Activated CD4-positive, alpha-beta T cell treated with anti-CD3 and anti-CD28 coated beads, Interleukin-2, amount 10 ng/mL, durations not matched to agents 7 days and 5 days (primary cell): ENCODE data around the gene LDHD. TPM values are rescaled to one million over a fixed set of nuclear protein-coding genes. Genes with fewer than 3 reads are reported as not detected.

Source experiments
- CTCF ChIA-PET: fragments of 350-600 bp; sonication (Branson Sonifier 250); formaldehyde crosslinking; loops from one replicate; lab custom pipeline; 2021; ENCODE audit warnings: antibody characterized with exemption; lab: Charles Lee
- POLR2A ChIA-PET: fragments of 350-600 bp; sonication (Branson Sonifier 250); formaldehyde crosslinking; loops from one replicate; lab custom pipeline; 2021; ENCODE audit warnings: antibody characterized with exemption; lab: Charles Lee
- DNase-seq: peaks from one replicate; pipeline ENCODE4 v3.0.0-alpha.2; 2020
- H3K27ac Mint-ChIP-seq: one replicate; pipeline ENCODE4 v1.8.0; 2021; ENCODE audit warnings: mild to moderate bottlenecking, moderate library complexity, mixed read lengths
- H3K27me3 Mint-ChIP-seq: one replicate; pipeline ENCODE4 v1.8.0; 2021; ENCODE audit warnings: mixed read lengths
- H3K36me3 Mint-ChIP-seq: one replicate; pipeline ENCODE4 v1.8.0; 2021; ENCODE audit warnings: low read depth, mixed read lengths
- H3K4me1 Mint-ChIP-seq: one replicate; pipeline ENCODE4 v1.8.0; 2021; ENCODE audit warnings: mixed read lengths
- H3K4me3 Mint-ChIP-seq: one replicate; pipeline ENCODE4 v1.8.0; 2021; ENCODE audit warnings: mild to moderate bottlenecking, moderate library complexity, mixed read lengths
- H3K9me3 Mint-ChIP-seq: one replicate; pipeline ENCODE4 v1.8.0; 2021; ENCODE audit warnings: mixed read lengths
- total RNA-seq, 2 experiments: library from RNA; stranded (reverse); gene quantifications; one replicate each; pipeline ENCODE4 v1.2.3, GENCODE V29; 2021

Gene LDHD
- total RNA-seq, 2 experiments from 2014 or later, result 0.20 TPM; not detected in 1

- CTCF ChIA-PET, result interaction anchor here (0.5 to 1.5 kb wide), 3 partner anchors 13 to 116 kb away, joined by 4 to 6 read pairs (median 5); no protein-coding TSS in a partner anchor
- Mint-ChIP-seq H3K27me3 (no peaks in the 10 kb centered on the region), H3K27ac (no peak overlapping the region)
Measured at GRCh38 chr16:75083813-75084212, 32.8 kb downstream of the LDHD start.

GRCh38 chr16:75081179-75081859 lies 35.3 kb downstream of the LDHD start:
- ChIA-PET CTCF (interaction anchor here (2.1 kb wide), 1 partner anchor 9 kb away, joined by 9 read pairs; no protein-coding TSS in a partner anchor), POLR2A (no interaction called here)
- no peak for DNase-seq
- no peaks in the 10 kb centered on the region for H3K27me3 Mint-ChIP-seq
- H3K9me3 Mint-ChIP-seq, result peaks cover 3% of the 10 kb centered on the region
- H3K4me3 Mint-ChIP-seq, result no peak overlapping the region
- H3K36me3 Mint-ChIP-seq, result peaks cover 10% of the 10 kb centered on the region
- H3K4me1 Mint-ChIP-seq, result peaks cover 21% of the 10 kb centered on the region
- H3K27ac Mint-ChIP-seq, result no peak overlapping the region

More at GRCh38 chr16:75083813-75084212, 32.8 kb downstream of the LDHD start:
- POLR2A ChIA-PET, result no interaction called here
- Mint-ChIP-seq H3K4me3 (no peak overlapping the region), H3K9me3 (no peaks in the 10 kb centered on the region), H3K36me3 (peaks cover 7% of the 10 kb centered on the region), H3K4me1 (peaks cover 15% of the 10 kb centered on the region)
- no peak for DNase-seq

GRCh38 chr16:75080205-75081029 lies 36.2 kb downstream of the LDHD start:
- ChIA-PET CTCF (interaction anchor here (0.8 to 1.4 kb wide), 2 partner anchors 14 to 31 kb away, joined by 4 read pairs; no protein-coding TSS in a partner anchor), POLR2A (no interaction called here)
- DNase-seq, result no peak
- Mint-ChIP-seq H3K27me3 (no peaks in the 10 kb centered on the region), H3K9me3 (peaks cover 3% of the 10 kb centered on the region), H3K27ac (no peak overlapping the region), H3K4me1 (peaks cover 29% of the 10 kb centered on the region), H3K36me3 (peaks cover 11% of the 10 kb centered on the region), H3K4me3 (no peak overlapping the region)

GRCh38 chr16:75079346-75079926 lies 37.1 kb downstream of the LDHD start:
- Mint-ChIP-seq H3K36me3 (peaks cover 11% of the 10 kb centered on the region), H3K27ac (no peak overlapping the region), H3K27me3 (no peaks in the 10 kb centered on the region), H3K9me3 (peaks cover 3% of the 10 kb centered on the region), H3K4me3 (no peak overlapping the region), H3K4me1 (peaks cover 32% of the 10 kb centered on the region)
- CTCF ChIA-PET, result interaction anchor here (0.8 to 1.4 kb wide), 2 partner anchors 13 to 32 kb away, joined by 4 read pairs; no protein-coding TSS in a partner anchor
- POLR2A ChIA-PET, result no interaction called here
- DNase-seq, result no peak

GRCh38 chr16:75078886-75079285 lies 37.7 kb downstream of the LDHD start:
- no peak for DNase-seq
- no peak overlapping the region for H3K27ac Mint-ChIP-seq
- POLR2A ChIA-PET, result no interaction called here
- no peak overlapping the region for H3K4me3 Mint-ChIP-seq
- peaks cover 38% of the 10 kb centered on the region for H3K4me1 Mint-ChIP-seq
- H3K36me3 Mint-ChIP-seq, result peaks cover 11% of the 10 kb centered on the region
- CTCF ChIA-PET, result interaction anchor here (0.7 to 1.4 kb wide), 2 partner anchors 12 to 357 kb away, joined by 4 read pairs; no protein-coding TSS in a partner anchor
- no peaks in the 10 kb centered on the region for H3K27me3 Mint-ChIP-seq
- peaks cover 3% of the 10 kb centered on the region for H3K9me3 Mint-ChIP-seq

GRCh38 chr16:75075688-75076268 lies 40.8 kb downstream of the LDHD start:
- Mint-ChIP-seq H3K4me3 (peak overlapping the region; percentile 35), H3K4me1 (peaks cover 58% of the 10 kb centered on the region), H3K27ac (peak overlapping the region; percentile 87), H3K36me3 (peaks cover 13% of the 10 kb centered on the region), H3K27me3 (no peaks in the 10 kb centered on the region), H3K9me3 (peaks cover 3% of the 10 kb centered on the region)
- CTCF ChIA-PET, result interaction anchor here (1.6 to 3.3 kb wide), 2 partner anchors 14 to 36 kb away, joined by 4 to 10 read pairs; no protein-coding TSS in a partner anchor
- POLR2A ChIA-PET, result interaction anchor here (0.9 kb wide), 1 partner anchor 33 kb away, joined by 3 read pairs; no protein-coding TSS in a partner anchor
- DNase-seq, result no peak

- Mint-ChIP-seq H3K4me1 (peaks cover 63% of the 10 kb centered on the region), H3K27ac (peak overlapping the region; percentile 87), H3K36me3 (peaks cover 13% of the 10 kb centered on the region), H3K27me3 (no peaks in the 10 kb centered on the region), H3K9me3 (peaks cover 3% of the 10 kb centered on the region), H3K4me3 (peak overlapping the region; percentile 35)
- CTCF ChIA-PET, result interaction anchor here (0.8 to 3.3 kb wide), 5 partner anchors 13 to 407 kb away, joined by 3 to 10 read pairs (median 4); no protein-coding TSS in a partner anchor
- POLR2A ChIA-PET, result interaction anchor here (0.9 kb wide), 1 partner anchor 34 kb away, joined by 3 read pairs; no protein-coding TSS in a partner anchor
- peak; percentile 89 for DNase-seq
Measured at GRCh38 chr16:75074920-75075687, 41.5 kb downstream of the LDHD start.

- Mint-ChIP-seq H3K4me1 (peaks cover 67% of the 10 kb centered on the region), H3K9me3 (peaks cover 3% of the 10 kb centered on the region), H3K36me3 (peaks cover 13% of the 10 kb centered on the region), H3K4me3 (no peak overlapping the region), H3K27ac (peak overlapping the region; percentile 81), H3K27me3 (no peaks in the 10 kb centered on the region)
- DNase-seq, result no peak
- CTCF ChIA-PET, result interaction anchor here (0.8 to 3.3 kb wide), 6 partner anchors 8 to 406 kb away, joined by 3 to 10 read pairs (median 4); no protein-coding TSS in a partner anchor
- POLR2A ChIA-PET, result interaction anchor here (0.9 kb wide), 1 partner anchor 34 kb away, joined by 3 read pairs; no protein-coding TSS in a partner anchor
Measured at GRCh38 chr16:75074304-75074793, 42.2 kb downstream of the LDHD start.

- Mint-ChIP-seq H3K9me3 (peaks cover 3% of the 10 kb centered on the region), H3K4me1 (peaks cover 68% of the 10 kb centered on the region), H3K36me3 (peaks cover 13% of the 10 kb centered on the region), H3K27ac (peak overlapping the region; percentile 81), H3K27me3 (no peaks in the 10 kb centered on the region), H3K4me3 (no peak overlapping the region)
- DNase-seq, result no peak
- CTCF ChIA-PET, result interaction anchor here (1.6 to 3.3 kb wide), 7 partner anchors 9 to 38 kb away, joined by 4 to 11 read pairs (median 9); no protein-coding TSS in a partner anchor
- POLR2A ChIA-PET, result interaction anchor here (0.6 kb wide), 1 partner anchor 69 kb away, joined by 3 read pairs; no protein-coding TSS in a partner anchor
Measured at GRCh38 chr16:75073545-75074303, 42.9 kb downstream of the LDHD start.

GRCh38 chr16:75072239-75072947 lies 44.2 kb downstream of the LDHD start:
- ChIA-PET CTCF (interaction anchor here (0.8 to 3.0 kb wide), 6 partner anchors 10 to 65 kb away, joined by 3 to 11 read pairs (median 7); no protein-coding TSS in a partner anchor), POLR2A (no interaction called here)
- Mint-ChIP-seq H3K36me3 (peaks cover 10% of the 10 kb centered on the region), H3K27me3 (no peaks in the 10 kb centered on the region), H3K4me3 (no peak overlapping the region), H3K27ac (peak overlapping the region; percentile 22), H3K4me1 (peaks cover 69% of the 10 kb centered on the region), H3K9me3 (no peaks in the 10 kb centered on the region)
- no peak for DNase-seq
